Measurements from ENCODE around the gene IL3. TPM values are rescaled to one million over a fixed set of nuclear protein-coding genes. Genes with fewer than 3 reads are reported as not detected.
A peak's percentile ranks its signal among the peaks of the same experiment; 100 is the strongest.

The IL3 gene
- total RNA-seq, 2 donors from 2014 or later = 0.36 TPM; not detected in 1

DNA sequence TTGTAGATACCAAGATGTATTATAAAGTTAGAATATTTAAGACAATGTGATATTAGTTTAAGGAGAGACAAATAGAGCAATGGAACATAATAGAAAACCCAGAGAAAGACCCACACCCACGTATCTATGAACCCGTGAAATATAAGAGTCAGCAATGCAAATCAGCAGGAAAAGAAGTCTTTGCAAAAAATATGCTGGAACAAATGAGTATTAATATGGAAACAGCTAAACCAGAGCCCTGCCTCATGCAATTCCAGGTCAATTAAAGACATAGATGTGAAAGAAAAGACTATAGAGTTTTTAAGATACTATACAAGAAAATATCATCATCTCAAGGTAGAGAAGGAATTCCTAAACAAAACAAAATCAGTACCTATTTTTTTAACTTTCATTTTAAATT lies 23.1 kb upstream of the IL3 start:
- DNase-seq (ENCODE audit: low spot score) (no peak), ATAC-seq (no peak)
- peaks cover 16% of the 10 kb centered on the region for H3K36me3 Mint-ChIP-seq
- no peak overlapping the region for H3K4me3 Mint-ChIP-seq
- H3K27ac Mint-ChIP-seq = no peak overlapping the region
- H3K27me3 Mint-ChIP-seq = peaks cover 14 to 35% of the 10 kb centered on the region in 2 donors
- no peaks in the 10 kb centered on the region for H3K4me1 Mint-ChIP-seq (ENCODE audit: low read depth in 2 of 2)
- H3K9me3 Mint-ChIP-seq = peaks cover 2% of the 10 kb centered on the region

GRCh38 chr5:132044207-132044606 lies 16.2 kb upstream of the IL3 start:
- Mint-ChIP-seq H3K4me3 (no peak overlapping the region), H3K4me1 (ENCODE audit: low read depth in 2 of 2) (peaks cover 0 to 2% of the 10 kb centered on the region in 2 donors), H3K27me3 (peaks cover 14 to 22% of the 10 kb centered on the region in 2 donors), H3K27ac (no peak overlapping the region), H3K9me3 (no peaks in the 10 kb centered on the region), H3K36me3 (no peaks in the 10 kb centered on the region)
- ATAC-seq = no peak
- DNase-seq (ENCODE audit: low spot score) = peak; percentile 58

- H3K4me3 Mint-ChIP-seq = no peak overlapping the region
These were observed 13.6 kb upstream of the IL3 start for GRCh38 chr5:132046880-132047299.

DNA sequence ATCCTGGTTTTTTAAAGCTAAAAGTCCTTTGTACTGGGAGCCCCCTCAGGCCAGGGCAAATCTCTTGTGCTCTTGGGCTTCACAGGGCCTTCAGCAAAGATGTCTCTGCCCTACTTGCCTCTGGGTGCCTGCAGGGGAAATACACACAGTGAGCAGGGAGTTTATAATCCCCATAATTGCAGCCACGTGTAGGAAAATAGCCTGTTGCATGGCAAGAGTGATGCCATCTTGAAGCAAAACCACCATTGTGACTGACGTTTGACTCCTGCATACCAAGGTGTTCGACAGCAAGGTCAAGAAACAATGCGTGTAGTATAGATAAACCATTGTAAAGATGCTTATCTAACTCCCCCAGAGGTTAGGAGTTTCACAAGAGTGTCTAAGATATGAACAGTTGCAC lies 11.4 kb upstream of the IL3 start:
- H3K27me3 Mint-ChIP-seq = no peaks in the 10 kb centered on the region
- peak; percentile 49 for DNase-seq (ENCODE audit: low spot score)
- no peaks in the 10 kb centered on the region for H3K36me3 Mint-ChIP-seq
- no peak overlapping the region for H3K4me3 Mint-ChIP-seq
- peaks cover 4 to 19% of the 10 kb centered on the region in 2 donors for H3K4me1 Mint-ChIP-seq (ENCODE audit: low read depth in 2 of 2)
- ATAC-seq = no peak
- H3K9me3 Mint-ChIP-seq = no peaks in the 10 kb centered on the region
- H3K27ac Mint-ChIP-seq = no peak overlapping the region

More at GRCh38 chr5:132046880-132047299, 13.6 kb upstream of the IL3 start:
- Mint-ChIP-seq H3K27ac (no peak overlapping the region), H3K36me3 (no peaks in the 10 kb centered on the region), H3K9me3 (no peaks in the 10 kb centered on the region), H3K4me1 (ENCODE audit: low read depth in 2 of 2) (peaks cover 4 to 13% of the 10 kb centered on the region in 2 donors), H3K27me3 (peaks cover 7% of the 10 kb centered on the region in 2 donors)
- peak; percentile 46 for DNase-seq (ENCODE audit: low spot score)
- ATAC-seq = peak in 1 of 2 donors; percentile 22

GRCh38 chr5:132049559-132049958 lies 10.9 kb upstream of the IL3 start:
- no peak for ATAC-seq
- H3K4me1 Mint-ChIP-seq (ENCODE audit: low read depth in 2 of 2) = peaks cover 4 to 20% of the 10 kb centered on the region in 2 donors

GRCh38 chr5:132050136-132050535 lies 10.3 kb upstream of the IL3 start:
- Mint-ChIP-seq H3K9me3 (no peaks in the 10 kb centered on the region), H3K27me3 (no peaks in the 10 kb centered on the region), H3K27ac (no peak overlapping the region), H3K36me3 (no peaks in the 10 kb centered on the region), H3K4me1 (ENCODE audit: low read depth in 2 of 2) (peaks cover 5 to 20% of the 10 kb centered on the region in 2 donors), H3K4me3 (no peak overlapping the region)
- DNase-seq (ENCODE audit: low spot score) (peak; percentile 46), ATAC-seq (peak; percentile 34 to 43)

More at GRCh38 chr5:132049559-132049958, 10.9 kb upstream of the IL3 start:
- H3K27ac Mint-ChIP-seq = no peak overlapping the region
- H3K27me3 Mint-ChIP-seq = no peaks in the 10 kb centered on the region
- no peak overlapping the region for H3K4me3 Mint-ChIP-seq
- no peaks in the 10 kb centered on the region for H3K36me3 Mint-ChIP-seq
- no peak for DNase-seq (ENCODE audit: low spot score)
- no peaks in the 10 kb centered on the region for H3K9me3 Mint-ChIP-seq

GRCh38 chr5:132050661-132051552 lies 9.5 kb upstream of the IL3 start:
- Mint-ChIP-seq H3K27ac (no peak overlapping the region), H3K4me3 (no peak overlapping the region), H3K27me3 (no peaks in the 10 kb centered on the region), H3K9me3 (no peaks in the 10 kb centered on the region), H3K36me3 (no peaks in the 10 kb centered on the region), H3K4me1 (ENCODE audit: low read depth in 2 of 2) (peaks cover 12 to 24% of the 10 kb centered on the region in 2 donors)
- ATAC-seq (no peak), DNase-seq (ENCODE audit: low spot score) (peak; percentile 54)

DNA sequence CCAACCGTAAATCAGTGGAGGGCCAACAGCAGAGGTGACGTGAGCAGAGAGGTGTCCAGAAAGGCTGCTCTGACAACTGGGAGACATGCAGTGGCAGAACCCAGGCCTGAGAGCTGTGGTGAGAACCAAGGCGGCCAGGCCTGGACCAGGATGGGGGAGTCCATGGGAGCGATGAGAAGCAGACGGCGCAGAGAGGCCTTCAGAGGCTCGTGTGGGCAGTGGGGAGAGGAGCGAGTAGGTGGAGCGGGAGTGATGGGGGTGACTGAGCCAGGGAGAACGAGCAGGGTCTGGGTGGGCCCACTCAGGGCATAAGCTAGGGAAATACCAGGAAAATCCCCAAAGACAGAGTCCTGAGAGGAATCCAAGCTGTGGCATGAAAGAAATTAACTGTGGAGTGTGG lies 7.9 kb upstream of the IL3 start:
- DNase-seq (ENCODE audit: low spot score) (no peak), ATAC-seq (no peak)
- Mint-ChIP-seq H3K27me3 (no peaks in the 10 kb centered on the region), H3K27ac (no peak overlapping the region), H3K36me3 (no peaks in the 10 kb centered on the region), H3K9me3 (no peaks in the 10 kb centered on the region), H3K4me1 (ENCODE audit: low read depth in 2 of 2) (peaks cover 21 to 34% of the 10 kb centered on the region in 2 donors), H3K4me3 (no peak overlapping the region)

DNA sequence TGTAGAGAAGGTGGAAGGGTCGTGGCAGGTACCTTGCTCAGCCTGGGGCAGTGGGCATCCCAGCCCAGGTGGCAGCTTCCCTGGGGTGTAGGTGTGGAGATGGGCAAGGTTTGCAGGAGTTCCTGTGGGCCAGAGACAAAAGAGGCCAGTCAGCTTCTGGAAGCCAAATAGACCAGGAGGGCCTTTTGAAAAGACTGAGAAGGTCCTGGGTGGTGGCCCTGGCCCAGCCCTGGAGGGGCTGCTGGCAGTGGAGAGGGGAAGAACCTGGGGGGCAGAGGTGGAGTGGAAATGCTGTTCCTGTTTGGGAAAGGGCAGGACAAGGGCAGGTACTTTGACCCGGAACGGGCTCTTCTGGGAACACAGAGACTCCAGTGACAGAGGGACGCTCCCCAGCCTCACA lies 7.0 kb upstream of the IL3 start:
- no peak overlapping the region for H3K4me3 Mint-ChIP-seq
- peaks cover 24 to 40% of the 10 kb centered on the region in 2 donors for H3K4me1 Mint-ChIP-seq (ENCODE audit: low read depth in 2 of 2)
- ATAC-seq = no peak
- no peaks in the 10 kb centered on the region for H3K27me3 Mint-ChIP-seq
- H3K36me3 Mint-ChIP-seq = no peaks in the 10 kb centered on the region
- DNase-seq (ENCODE audit: low spot score) = peak; percentile 51
- no peaks in the 10 kb centered on the region for H3K9me3 Mint-ChIP-seq
- peak overlapping the region in 1 of 2 donors; percentile 38 for H3K27ac Mint-ChIP-seq

- peak; percentile 35 for DNase-seq (ENCODE audit: low spot score)
- Mint-ChIP-seq H3K36me3 (no peaks in the 10 kb centered on the region), H3K4me1 (ENCODE audit: low read depth in 2 of 2) (peaks cover 26 to 42% of the 10 kb centered on the region in 2 donors), H3K9me3 (no peaks in the 10 kb centered on the region), H3K27ac (no peak overlapping the region), H3K27me3 (peaks cover 0 to 1% of the 10 kb centered on the region in 2 donors), H3K4me3 (no peak overlapping the region)
- ATAC-seq = no peak
These were observed 6.3 kb upstream of the IL3 start for GRCh38 chr5:132054031-132054696.

DNA sequence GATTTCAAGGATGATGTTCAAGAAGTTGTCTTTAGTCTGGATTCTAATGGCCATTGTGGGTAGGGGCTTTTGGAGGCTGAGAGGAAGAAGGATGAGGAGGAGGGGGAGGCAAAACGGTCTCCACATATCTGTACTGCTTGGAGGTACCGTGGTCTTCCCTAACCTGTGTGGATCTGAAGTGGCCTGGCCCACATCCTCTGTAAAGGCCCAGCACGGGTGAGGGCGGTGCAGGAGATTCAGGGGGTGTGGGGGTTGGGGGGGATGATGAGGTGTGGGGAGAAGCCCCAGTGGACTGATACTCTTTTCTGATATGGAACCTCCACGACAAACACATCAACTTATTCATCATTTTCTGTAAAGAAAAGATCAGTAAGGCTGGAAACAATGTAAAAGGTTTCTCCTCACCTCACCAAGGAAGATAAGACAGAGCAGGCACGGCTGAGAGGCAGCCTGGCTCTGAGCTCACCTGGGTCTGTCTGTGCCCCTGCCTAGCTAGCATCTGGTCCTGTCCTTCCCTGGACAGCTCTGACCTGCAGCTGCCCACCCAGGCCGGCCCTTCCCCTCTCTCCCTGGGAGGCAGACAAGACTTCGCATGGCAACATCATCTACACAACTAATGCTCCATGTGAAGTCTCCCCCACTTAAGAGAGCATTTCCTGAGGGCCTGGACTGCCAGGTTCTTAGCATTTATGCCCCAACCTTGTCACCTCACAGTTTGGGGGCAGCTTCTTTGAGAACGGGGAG lies 5.6 kb upstream of the IL3 start:
- H3K9me3 Mint-ChIP-seq = no peaks in the 10 kb centered on the region
- H3K4me1 Mint-ChIP-seq (ENCODE audit: low read depth in 2 of 2) = peaks cover 34 to 48% of the 10 kb centered on the region in 2 donors
- no peak for ATAC-seq
- no peak overlapping the region for H3K4me3 Mint-ChIP-seq
- peaks cover 0 to 3% of the 10 kb centered on the region in 2 donors for H3K27me3 Mint-ChIP-seq
- DNase-seq (ENCODE audit: low spot score) = peak; percentile 54
- no peak overlapping the region for H3K27ac Mint-ChIP-seq
- H3K36me3 Mint-ChIP-seq = no peaks in the 10 kb centered on the region

- ATAC-seq (no peak), DNase-seq (ENCODE audit: low spot score) (no peak)
- no peak overlapping the region for H3K4me3 Mint-ChIP-seq
- H3K4me1 Mint-ChIP-seq (ENCODE audit: low read depth in 2 of 2) = peaks cover 31 to 44% of the 10 kb centered on the region in 2 donors
- no peaks in the 10 kb centered on the region for H3K9me3 Mint-ChIP-seq
- H3K27me3 Mint-ChIP-seq = peaks cover 0 to 3% of the 10 kb centered on the region in 2 donors
- H3K36me3 Mint-ChIP-seq = no peaks in the 10 kb centered on the region
- H3K27ac Mint-ChIP-seq = peak overlapping the region; percentile 3 to 76
These were observed 5.0 kb upstream of the IL3 start for GRCh38 chr5:132055441-132055807.

DNA sequence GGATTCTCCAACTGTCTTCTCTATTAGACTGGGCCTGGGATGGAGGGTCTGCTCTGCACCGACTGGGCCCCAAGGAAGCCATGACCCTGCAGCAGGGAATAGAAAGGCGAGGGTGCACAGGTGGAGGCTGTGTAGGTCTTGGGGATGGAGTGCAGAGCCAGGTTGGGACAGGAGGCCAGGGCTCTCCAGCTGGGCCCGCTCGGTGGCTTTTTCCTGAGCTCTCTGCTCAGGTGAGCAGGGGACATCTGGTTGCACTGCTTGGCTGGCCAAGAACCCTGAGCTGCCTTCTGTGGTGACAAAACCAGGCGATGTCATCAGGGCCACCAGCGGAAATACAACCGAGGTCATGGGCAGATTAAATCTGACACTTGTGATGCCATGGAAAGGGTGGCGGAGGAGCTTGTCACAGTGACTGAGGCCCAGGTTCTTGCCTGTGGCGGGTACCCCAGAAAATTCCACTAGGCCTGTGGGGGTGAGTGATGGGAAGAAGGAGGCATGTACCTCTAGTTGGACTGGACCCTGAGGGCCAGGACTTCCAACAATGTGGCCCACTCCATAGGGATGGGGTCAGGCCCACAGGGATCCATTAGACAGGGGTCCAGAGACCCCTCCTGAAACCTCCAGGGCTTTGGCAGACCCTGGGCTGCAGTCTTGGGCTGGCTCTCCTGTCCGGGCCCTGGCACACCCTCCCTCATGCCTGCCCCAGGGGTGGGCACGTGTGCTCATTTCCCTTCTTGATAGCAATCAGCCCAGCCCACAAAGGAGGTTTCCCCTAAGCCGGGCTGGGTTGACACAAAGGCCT lies 4.4 kb upstream of the IL3 start:
- peaks cover 0 to 3% of the 10 kb centered on the region in 2 donors for H3K27me3 Mint-ChIP-seq
- DNase-seq (ENCODE audit: low spot score) (peak; percentile 71), ATAC-seq (peak; percentile 69 to 78)
- H3K4me3 Mint-ChIP-seq = peak overlapping the region; percentile 36
- H3K36me3 Mint-ChIP-seq = no peaks in the 10 kb centered on the region
- H3K9me3 Mint-ChIP-seq = no peaks in the 10 kb centered on the region
- H3K4me1 Mint-ChIP-seq (ENCODE audit: low read depth in 2 of 2) = peaks cover 30 to 42% of the 10 kb centered on the region in 2 donors
- H3K27ac Mint-ChIP-seq = peak overlapping the region; percentile 3 to 76

All from natural killer cell treated with Interleukin-12 subunit alpha and Interleukin-12 subunit beta and Interleukin-15 and Interleukin-18, amount 100 ng/mL, for 72 hours (primary cell).